HS-5 (cell line): ENCODE measurements around the gene COX10.
"Not testable (repeated sequence)": the region's sequence is repeated elsewhere in the genome, so short reads cannot be mapped to it uniquely, and the experiment has no call there.

ENCODE experiments used
- DNase-seq: peaks from one replicate; pipeline ENCODE4 v3.0.0-alpha.2; 2012; ENCODE audit warnings: low read depth

COX10 gene

DNA sequence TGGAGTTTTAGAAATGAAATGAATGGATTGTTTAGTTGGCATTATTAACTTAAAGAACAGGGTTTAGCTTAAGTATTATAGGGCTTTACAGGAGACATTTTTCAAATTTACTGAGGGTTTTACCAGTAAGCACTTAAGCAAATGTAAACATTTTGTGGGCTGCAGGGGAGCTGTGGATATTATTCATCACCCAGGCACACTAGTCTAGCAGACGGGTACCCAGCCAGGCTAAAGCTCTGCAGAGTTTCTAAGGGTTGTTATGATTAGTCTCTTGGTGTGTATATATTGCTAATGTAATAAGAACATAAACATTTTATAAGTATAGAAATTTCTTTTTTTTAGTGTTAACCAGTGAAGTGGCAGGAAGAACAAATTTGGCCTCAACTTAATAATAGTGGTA is 110.6 kb downstream of the COX10 start:
- not testable (repeated sequence) for DNase-seq

DNA sequence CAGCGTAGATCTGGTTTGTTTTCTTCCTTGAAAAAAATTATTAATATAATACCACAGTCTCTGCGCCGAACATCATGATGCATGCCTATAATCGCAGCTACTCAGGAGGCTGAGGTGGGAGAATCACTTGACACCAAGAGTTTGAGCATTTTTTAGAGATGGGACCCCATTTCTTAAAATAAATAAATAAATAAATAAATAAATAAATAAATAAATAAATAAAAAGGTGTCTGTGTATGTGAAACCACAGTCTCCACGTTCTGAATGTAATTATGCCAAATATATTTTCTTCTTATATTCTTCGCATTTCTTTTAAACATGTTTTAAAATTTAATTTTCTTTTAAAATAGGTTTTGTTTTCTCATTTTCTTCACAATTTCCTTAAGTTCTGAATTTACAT is 112.8 kb downstream of the COX10 start:
- not testable (repeated sequence) for DNase-seq

DNA sequence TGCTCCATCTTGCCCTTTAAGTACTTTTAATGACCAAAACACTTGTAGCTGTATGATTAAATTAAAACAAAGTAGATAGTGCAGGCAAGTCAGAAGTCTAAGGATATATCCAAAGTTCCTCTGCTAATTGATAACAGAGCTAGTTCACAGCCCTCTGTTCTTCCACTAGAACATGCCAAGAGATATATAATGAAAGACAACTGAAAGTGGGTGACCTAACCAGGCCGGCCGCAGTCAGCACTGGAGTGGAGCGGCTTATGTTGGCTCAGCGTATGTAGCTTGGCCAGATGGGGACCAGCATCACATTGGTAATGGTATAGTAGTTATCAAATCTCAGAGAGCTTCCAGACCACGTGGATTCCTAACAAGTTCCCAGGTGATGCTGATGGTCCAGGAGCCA is 115.2 kb downstream of the COX10 start:
- not testable (repeated sequence) for DNase-seq

DNA sequence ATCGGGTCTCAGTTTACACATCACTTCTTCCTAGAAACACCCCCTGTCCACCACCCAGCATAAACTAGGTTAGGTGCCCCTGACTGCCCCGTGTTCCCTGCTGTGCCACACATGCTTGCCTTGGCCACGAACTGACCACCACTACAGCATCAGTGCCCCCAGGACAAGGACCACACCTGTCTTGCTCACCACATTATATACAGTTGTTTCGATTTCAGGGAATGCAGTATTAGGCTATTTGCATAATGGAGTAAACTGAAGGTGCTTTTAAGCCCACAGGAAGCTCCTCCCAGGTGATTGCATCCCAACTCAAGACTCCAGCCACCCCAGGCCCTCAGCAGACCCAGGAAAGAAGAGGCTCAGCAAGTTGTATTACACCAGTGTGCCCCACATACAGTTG is 117.1 kb downstream of the COX10 start:
- not testable (repeated sequence) for DNase-seq

DNA sequence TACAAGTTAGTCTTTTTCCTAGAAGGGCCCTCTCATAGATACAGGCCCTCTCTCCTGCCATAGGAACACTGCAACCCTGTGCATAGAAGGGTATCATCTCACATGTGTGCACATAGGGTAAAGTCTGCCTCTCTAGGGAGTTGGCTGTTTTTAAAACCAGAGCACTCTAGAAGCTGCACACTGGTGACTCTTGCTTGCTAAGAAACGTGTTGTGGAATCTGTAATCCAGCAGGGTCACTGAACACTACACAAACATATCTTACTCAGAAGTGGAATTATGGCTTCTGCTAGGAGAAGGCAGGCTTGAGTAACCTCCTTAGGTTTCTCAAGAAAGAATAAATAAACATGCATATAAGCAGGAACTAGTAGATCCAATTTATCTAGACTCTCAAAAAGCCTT is 121.5 kb downstream of the COX10 start:
- DNase-seq, result not testable (repeated sequence)

DNA sequence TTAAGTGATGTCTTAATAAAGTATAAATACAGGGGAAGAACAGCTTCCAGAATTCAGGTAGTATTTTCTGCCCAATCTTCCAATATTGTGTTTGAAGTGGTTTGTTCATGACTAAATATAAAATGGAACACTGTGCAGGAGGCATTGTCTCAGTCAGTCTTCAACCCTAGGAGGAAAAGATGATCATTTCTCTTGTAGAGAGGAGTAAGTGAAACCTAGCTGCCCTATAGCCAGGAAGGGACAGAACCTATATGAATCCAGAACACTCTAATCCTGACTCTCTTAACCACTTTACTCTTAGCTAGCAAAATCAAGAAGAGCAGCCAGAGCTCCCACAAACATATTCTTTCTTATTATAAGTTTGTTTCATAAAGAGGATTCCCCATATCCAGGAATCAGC is 122.2 kb downstream of the COX10 start:
- DNase-seq, result not testable (repeated sequence)

DNA sequence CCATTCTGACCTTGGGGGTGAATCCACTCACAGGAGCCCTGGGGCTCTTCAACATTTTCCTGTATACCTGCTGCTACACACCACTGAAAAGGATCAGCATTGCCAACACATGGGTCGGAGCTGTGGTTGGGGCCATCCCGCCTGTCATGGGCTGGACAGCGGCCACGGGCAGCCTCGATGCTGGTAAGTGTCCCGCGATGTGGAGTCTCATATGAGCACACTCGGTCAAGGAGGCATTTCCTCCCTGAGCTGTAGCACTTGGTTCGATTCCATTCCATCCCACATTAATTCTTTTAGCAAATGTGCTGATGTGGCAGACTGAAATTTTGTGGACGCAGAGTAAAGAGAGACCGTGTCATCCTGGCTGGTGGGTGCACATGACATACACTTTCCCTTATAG is 122.7 kb downstream of the COX10 start:
- not testable (repeated sequence) for DNase-seq

DNA sequence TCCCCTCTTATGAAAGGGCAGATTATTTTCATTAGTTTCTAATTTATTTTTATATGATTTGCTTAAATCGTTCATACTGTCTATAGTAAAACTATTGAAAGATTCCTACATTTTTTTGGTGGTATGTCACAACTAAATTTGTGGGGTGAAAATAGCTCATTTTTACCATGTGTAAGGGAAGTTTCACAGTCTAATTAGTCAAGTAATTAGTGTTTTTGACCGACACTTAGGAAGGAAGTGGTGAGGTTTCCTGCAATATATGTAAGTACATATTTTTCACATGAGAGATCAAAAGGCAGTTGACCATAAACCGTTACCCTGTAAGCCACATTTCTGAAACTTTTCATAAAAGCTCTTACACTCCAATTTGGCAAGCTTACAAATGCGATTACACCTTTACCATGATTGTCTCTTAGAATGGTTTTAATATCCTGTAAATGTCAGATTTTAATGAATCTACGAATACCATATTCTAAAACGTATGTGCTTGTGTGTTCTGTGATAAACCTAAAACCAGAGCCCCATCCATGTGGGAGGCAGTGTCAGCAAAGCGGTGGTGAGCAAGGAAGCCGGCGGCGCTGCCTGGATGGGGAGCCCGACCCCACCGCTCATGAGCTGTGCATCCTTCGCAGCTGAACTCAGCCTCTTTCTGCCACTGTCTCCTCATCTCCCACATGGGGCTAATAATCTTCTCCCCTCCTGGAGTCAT is 123.5 kb downstream of the COX10 start:
- not testable (repeated sequence) for DNase-seq

DNA sequence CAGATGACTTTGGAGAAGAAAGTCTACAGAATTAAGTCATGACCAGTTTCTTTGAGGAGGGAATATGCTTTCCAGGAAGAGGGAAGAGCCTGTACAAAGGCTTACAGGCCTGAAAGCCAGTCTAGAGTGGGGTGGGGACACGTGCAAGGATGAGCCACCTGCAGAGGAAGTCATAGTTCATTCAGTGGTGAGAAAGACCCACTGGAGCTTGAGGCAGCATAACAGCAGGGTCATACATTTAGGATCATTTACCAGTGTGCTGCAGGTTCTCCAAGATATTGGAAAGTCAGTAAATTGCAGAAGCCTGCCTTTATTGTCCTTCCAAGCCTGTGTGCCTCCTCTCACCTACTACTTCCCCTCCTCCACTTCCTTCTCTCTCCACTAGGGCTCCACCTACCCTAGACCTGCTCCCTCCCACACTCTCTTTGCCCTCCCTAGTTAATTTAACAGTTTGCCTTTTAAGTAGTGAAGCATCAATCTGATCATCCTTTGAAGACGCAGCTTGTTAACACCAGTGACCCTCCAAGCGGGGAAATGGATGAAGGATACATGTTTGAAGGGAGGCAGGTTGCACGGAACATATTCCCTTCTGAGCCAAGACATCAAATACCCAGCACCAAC is 127.2 kb downstream of the COX10 start:
- no peak for DNase-seq

DNA sequence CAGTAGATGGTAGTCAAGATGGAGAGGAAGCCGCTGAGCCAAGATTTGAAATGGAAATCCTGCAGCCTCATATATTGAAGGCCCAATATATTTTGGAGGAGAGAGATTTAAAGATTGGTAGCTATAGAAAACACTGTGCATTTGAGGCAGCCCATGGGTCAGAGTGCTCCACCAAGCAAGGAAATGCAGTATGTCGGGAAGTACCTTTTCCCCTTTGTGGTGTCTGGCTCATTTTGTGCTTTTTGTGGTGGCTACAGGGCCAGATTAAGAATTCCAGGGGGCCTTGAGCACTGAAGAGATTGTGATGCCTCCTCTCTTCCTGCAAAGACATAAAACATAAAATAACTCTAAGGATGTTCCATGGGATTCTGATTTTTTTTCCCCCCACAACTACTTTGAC is 127.8 kb downstream of the COX10 start:
- DNase-seq, result no peak

DNA sequence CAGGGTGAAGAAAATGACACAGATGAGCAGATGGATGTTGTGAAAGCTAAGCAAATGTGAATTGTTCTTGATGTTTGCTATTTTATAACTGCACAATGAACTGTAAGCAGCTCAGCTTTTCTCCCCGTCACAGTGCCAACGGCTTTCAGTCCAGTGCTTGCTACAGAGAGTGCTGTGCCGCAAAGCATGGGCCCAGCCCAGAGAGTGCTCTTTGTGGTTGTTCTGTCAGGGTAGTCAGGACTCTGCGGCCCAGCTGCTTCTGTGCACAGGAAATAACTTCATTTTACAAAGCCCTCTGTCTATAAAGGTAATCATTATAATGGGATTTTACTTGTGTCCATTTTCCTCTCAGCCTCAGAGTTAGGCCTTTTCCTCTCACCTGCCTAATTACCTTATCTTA is 128.3 kb downstream of the COX10 start:
- no peak for DNase-seq

DNA sequence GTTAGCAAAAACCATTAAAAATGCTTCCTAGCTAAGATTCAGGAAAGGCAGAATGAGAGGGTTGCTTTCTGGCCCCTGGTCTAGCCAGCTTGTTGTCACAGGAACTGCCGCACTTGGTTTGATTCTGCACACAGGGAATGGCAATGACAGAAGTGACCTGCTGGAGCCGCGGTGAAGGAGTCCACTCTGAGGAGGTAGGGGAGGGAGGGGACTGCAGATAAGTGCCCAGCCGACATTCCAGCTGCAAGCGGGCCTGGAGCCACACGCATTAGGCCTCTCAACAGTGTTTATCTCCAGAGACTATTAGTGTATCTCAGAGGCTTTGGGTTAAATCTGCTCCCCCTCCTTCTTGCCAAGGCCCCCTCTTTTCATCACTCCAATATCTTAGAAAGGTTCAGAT is 128.7 kb downstream of the COX10 start:
- DNase-seq, result no peak

DNA sequence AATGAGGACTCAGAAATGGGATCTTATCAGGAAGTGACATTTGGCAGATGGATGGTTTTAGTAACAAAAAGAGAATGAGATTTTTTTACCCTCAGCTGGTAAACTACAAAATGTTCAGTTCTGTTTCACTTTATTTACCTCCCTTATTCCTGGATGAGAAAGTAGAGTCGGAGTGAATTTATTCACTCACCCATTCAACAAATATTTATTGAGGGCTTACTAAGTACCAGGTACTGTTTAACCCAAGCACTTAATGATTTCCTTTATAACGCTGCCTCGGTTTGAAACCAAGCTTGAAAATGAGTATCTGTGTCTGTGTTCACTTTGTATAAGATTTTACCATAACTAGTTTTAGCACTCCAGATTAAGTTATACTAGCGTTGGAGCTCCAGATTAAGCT is 129.3 kb downstream of the COX10 start:
- DNase-seq, result no peak

DNA sequence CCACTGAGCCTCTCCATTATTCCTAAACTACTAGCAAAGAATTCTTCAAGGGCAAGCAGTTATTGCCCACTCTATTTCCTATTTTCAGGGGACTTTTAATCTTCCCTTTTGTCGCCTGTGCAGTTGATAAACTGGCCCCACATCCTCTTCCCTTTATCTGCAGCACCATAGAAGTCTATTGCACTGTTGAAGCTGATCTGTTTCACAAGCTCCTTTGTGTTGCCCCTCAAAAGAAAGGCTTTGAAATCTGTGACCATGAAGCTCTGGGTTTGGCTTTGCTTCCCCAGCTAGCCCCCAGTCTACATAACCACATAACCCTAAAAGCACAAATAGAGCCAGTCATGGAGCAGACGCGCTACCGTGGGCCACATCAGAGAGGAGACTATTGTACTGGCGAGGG is 130.3 kb downstream of the COX10 start:
- no peak for DNase-seq

DNA sequence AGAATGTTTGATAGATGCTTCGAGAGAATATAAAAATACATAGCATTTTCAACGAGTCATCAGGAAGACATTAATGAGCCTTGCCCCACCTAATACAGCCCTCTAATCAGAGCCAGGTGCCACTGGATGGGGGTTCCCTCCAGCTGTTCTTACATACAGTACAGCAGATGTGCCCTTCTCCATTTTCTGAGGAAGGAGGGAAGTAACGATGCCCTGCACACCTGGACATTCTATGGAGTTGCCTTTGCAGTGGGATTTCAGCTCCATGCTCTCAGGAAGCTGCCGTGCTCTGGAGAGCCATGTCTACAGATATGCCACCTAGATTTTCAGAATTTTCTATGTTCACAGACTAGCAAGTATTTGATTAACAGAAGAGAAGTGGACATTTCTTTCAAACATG is 131.1 kb downstream of the COX10 start:
- DNase-seq, result no peak

DNA sequence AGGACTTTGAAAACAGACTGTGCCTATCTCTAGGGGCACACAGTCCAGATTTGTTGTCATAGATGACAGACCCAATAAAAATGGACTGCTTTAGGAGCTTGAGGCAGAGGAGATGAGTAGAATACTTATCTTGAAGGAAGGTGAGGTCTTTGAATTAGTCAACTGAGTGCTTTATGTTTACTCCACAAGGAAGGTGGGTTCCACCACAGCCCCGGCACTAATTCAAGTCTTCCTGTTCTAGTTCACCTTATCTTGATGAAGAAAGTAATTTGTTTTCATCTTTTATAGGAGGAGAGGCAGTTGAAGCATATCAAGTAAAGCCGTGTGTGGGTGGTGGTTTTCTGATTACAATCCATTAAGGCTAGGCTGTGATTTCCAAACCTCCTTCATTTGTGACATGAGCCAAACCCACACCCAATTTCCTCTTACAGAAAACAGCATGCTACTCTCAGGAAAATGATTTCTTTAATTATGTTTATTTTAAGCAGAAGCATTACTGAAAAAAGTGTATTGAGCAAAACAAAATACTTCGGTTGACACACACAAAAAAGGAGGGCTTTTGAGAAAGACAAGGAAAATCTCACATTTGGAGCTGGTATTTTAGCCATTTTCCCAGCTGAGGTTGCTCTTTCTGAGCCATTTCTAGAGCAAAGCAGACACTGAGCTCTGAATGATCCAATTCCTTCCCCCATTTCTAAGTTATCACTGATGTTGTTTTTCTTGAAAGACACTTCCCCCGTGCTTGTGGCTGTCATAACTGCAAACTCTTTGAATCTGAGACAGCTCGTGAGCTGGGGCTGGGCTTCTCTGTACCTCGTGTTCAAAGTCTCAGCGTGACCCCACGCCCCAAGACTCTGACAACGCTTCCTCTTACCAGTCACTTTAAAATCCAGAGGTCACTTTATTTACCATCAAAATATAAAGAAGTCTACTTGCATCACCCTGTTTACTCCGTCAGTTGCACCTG is 132.0 kb downstream of the COX10 start:
- DNase-seq, result no peak

DNA sequence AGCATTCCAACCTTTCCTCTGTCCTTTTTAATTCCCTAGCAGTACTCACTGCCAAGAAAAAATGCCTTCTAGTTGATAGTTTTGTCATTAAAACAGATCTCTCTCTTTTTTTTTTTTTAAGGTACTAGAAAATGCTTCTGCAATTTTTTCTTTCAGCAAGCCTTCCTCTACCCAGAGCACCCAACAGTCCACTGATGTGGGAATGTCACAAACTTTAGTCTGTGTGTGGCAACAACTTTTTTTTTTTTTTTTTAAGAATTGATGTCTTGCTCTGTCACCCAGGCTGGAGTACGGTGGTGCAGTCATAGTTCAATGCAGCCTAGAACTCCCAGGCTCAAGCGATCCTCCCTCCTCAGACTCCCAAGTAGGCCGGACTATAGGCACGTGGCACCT is 132.7 kb downstream of the COX10 start:
- no peak for DNase-seq

DNA sequence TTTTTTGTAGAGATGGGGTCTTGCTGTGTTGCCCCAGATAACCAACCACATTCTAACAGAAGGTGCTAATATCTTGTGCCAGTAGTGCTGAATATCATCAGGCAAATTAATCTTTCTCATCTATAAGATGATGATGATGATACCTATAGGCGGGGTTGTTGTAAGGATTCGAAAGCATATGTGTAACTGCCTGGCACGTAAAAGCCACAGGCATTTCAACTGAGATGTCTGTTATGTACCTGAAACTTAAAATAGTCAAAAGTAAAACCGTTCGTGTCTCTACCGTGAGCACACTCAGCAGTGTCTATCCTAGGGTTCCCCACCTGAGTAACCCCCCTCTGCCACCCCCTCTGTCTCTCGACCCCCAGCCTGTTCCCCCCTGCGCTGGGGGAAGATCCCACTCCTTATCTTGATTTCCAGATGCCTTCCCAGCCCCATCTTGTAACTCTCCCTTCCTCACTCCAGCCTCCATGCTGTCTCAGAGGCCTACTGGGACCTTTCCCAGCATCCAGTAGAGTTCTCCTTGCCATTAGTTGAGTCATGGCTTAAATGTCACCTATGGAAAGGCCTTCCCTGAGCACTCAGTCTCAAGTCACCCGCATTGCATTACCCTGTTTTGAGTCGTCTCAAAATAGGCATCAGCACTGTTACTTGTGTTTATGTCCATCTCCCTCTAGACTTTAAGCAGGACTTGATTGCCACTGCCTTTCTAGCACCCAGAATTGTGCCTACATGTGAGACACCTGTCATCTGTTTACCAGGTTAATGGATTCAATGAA is 133.3 kb downstream of the COX10 start:
- no peak for DNase-seq

DNA sequence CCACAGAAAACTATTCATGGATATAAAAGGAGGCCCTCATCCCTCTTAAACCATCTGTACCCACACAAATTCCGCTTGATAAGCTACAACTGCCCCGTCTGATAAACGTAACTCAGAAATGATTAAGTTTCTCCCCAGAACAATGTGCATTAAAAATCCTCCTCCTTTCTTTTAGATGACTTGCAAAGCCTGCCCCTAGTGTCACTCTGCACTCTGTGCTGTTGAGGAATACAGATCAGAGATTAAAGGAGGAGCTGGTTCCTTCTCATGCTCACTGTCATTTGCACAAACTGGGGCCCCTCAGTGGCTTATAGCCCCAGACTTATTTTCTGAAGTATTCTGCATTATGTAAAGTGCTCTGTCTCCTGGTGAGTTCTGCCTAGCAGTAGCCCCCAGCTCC is 134.1 kb downstream of the COX10 start:
- no peak for DNase-seq

DNA sequence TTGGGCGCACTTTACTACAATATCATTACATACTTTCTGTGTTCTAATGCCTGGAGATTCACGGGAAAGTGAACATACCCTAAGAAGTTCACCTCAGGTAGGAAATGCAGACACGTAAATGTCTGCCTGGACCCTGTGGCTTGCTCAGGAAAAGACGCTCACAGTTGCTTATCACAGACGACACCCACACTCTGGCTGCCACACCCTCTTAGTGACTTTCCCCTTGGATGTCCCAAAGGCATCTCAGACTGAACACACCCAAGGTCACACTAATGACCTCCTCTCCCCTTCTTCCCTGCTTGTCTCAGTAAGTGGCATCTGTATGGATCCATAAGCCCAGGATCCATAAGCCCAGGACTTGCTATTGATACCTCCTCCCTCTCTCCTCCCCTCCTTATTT is 134.8 kb downstream of the COX10 start:
- no peak for DNase-seq

DNA sequence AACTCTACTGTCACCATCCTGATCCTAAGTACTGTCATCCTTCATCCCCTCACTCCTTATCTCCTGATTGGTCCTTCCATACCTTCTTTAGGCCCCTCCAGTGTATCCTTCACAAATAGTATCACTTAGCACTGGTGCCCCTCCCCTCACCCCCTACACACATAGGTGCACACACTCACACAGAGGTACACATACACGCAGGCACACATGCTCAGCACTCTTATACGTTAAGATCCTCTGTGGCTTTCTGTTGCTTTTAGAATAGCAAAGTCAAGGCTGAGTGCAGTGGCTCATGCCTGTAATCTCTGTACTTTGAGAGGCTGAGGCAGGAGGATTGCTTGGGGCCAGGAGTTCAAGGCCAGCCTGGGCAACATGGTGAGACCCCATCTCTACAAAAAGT is 135.2 kb downstream of the COX10 start:
- no peak for DNase-seq

DNA sequence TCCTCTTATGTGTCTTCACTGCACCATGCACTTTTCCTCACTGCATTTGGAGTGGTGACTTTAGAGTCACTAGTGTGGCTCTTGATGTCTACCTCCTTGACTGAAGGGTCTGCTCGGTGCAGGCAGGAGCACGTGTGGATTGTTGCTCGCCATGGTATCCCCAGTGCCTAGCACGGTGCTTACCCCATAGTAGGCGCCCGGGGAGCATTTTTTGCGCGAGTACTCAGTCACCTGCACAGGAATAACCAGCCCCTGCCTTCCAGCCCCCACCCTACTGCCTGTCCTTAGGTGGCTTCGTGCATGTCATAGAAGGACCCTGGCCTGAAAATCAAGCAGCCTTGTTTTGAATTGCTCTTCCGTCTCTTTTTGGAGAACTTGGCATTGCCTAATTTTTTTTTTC is 136.1 kb downstream of the COX10 start:
- no peak for DNase-seq
